GM19238 (cell line): ENCODE results near the gene MACROD2.
"Not testable (repeated sequence)": the region's sequence is repeated elsewhere in the genome, so short reads cannot be mapped to it uniquely, and the experiment has no call there.

Experiments used
- DNase-seq: peaks from one replicate; pipeline ENCODE4 v3.0.0; 2011; ENCODE audit warnings: low spot score; ENCODE audit not compliant: insufficient read length

Gene MACROD2

GRCh38 chr20:15076785-15077184 is 1081.5 kb downstream of the MACROD2 start:
- DNase-seq, result no peak

GRCh38 chr20:15077733-15078250 is 1082.5 kb downstream of the MACROD2 start:
- DNase-seq, result no peak

DNA sequence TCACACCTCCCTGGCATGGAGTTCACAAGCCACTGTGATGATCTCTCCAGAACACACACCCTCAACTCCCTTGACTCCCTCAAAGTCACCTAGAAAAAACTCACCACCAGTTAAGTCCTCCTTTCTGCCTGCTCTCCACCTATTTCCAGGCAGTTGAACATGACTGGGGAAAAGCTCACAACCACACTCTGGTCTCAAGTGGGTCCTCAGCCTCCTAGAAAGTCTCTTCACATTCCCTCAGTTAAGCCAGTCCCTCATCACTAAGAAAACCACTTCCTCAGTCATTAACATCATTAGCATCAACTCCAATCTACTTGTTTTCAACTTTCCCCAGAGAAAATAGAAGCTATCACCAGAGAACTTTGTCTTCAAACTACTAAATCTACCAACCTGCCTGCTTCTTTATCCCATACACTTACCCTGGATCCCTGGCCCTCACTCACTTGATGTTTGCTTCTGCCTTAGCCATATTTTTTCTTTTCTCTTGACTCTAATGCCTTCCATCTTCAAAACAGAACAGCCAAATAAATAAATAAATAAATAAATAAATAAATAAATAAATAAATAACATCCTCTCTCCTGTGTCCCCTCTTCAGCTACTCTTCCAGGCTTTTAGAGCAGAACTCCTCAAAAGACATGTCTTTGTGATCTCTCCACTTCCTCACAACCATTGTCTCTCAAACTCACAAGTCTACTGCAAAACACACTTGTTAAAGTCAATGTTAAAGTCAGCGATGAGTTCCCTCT is 1084.5 kb downstream of the MACROD2 start:
- no peak for DNase-seq

DNA sequence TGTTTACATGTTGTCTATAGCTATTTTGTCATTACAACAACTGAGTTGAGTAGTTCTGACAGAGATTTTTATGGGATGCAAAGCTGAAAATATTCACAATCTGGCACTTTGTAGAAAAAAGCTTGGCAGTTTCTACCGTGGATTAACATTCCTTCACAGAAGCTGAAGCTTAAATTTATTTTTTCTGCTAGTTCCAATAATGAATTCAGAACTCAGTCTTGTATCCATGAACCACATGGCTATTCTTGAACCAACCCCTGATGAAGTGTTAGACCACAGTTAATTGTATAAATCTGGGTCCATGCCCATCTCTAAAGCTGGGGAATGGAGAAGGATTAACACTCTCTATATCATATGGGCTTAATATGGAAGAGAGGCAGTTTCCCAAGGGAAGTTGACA is 1085.9 kb downstream of the MACROD2 start:
- DNase-seq, result no peak

GRCh38 chr20:15091421-15092037 is 1096.2 kb downstream of the MACROD2 start:
- DNase-seq, result no peak

DNA sequence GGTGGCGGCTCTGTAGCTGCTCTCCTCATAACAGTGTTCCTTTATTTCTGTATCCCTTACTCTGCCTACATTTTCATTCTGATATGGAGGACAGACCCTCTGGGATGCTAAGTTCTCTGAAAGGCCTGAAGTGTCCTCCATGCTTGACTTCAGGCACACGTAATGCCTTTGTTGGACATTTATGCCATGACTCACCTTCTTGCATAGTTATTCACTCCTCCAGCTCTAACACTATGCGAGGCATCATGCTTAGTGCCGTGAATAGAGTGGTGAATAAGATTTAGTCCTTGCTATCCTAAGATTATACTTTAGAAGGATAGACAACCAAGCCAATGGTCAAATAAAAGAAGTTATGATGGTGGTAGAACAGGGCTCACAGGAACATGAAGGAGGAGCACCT is 1103.0 kb downstream of the MACROD2 start:
- no peak for DNase-seq

- no peak for DNase-seq
Observed at GRCh38 chr20:15099130-15099529, 1103.8 kb downstream of the MACROD2 start.

- DNase-seq, result no peak
Observed at GRCh38 chr20:15100506-15101160, 1105.3 kb downstream of the MACROD2 start.

- DNase-seq, result no peak
Observed at GRCh38 chr20:15107931-15108330, 1112.6 kb downstream of the MACROD2 start.

DNA sequence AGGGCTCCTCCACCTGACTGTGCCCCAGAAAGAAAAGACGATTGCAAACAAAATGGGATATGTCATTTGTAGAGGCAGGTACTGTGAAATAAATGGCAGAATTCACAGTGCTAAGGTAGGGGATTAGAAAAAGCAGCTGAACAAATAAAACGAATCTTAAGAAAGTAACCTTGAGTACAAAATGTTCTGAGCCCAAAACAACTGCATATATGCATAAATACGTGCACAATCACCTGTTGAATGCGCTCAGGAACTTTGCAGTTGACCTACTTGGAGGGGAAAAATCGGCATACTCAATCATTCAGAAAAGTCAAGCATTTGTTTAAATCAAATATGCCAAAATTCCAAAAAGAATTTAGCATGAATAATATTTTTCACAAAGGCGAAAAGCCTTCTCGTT is 1114.2 kb downstream of the MACROD2 start:
- no peak for DNase-seq

- no peak for DNase-seq
Observed at GRCh38 chr20:15111654-15112053, 1116.3 kb downstream of the MACROD2 start.

- DNase-seq, result no peak
Observed at GRCh38 chr20:15113144-15113773, 1117.9 kb downstream of the MACROD2 start.

DNA sequence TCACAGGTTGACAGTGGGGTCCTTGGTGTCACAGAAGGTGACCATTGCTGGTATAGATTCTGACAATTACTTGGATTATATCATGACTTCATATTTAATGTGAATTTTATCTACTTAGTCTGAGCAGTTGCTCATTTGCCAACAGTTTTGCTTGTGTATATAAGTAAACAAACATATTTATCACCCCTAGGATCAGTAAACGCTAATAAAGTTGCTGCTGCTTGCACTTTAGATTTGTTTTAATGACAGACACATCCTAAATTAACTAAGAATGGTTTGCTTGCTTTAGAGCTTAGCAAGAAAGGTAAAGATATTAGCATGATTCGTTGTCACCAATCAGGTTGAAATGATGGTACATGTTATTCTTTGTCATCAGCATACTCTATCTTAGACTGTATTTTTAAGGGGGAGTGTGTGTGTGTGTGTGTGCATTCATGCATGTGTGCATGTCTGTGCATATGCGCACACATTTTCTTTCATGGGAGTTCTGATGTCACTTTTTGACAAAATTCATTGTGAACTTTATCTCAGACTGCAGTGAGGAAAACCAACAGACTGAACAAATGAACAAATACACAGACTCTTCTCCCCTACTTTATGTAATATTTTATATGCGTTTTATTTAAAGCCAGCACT is 1124.7 kb downstream of the MACROD2 start:
- no peak for DNase-seq

- no peak for DNase-seq
Observed at GRCh38 chr20:15122613-15123012, 1127.3 kb downstream of the MACROD2 start.

GRCh38 chr20:15131176-15131575 is 1135.9 kb downstream of the MACROD2 start:
- DNase-seq, result no peak

DNA sequence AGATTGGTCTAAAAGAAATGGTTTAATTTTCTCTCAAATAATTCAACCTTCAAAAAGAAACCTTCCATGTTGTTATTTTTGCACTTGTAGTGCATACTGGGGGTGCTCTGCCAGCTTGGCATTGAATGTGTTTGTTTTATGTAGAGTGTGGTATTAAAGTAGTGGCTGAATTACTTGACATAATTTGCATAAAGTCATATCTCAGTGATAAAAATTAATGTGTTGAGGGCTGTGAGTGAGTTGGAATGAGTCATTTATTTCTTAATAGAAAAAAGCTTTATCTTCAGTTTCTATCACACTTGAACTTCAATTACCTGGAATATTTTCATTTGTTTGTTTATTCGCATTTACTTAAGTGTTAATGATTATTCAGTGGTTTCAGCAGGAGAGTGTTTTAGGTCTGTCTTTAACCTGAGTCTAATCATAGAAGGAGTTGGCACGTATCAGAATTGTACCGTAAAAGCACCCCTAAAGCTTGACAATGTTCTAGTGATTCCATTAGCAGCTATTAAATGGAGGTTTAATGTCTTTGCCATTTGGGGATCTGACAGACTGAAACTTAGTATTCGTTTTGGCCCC is 1143.3 kb downstream of the MACROD2 start:
- no peak for DNase-seq

DNA sequence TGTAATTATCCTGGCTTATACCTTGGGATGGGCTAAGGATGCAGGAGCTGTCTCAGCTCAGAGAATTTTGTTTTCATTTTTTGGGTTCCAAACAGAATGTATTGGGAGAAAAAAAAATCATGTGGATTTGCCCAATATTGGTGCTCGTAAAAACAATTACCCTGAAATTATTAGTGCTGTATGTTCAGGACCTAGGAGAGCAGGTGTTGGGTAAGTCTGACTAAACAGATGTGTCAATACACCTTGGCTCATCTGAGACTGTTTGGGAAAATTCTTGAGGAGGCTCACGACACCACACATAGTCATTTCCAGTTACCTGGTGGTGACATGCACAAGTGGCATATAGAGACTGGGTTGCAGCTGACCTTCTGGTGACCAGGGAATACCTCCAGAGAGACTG is 1144.2 kb downstream of the MACROD2 start:
- no peak for DNase-seq

DNA sequence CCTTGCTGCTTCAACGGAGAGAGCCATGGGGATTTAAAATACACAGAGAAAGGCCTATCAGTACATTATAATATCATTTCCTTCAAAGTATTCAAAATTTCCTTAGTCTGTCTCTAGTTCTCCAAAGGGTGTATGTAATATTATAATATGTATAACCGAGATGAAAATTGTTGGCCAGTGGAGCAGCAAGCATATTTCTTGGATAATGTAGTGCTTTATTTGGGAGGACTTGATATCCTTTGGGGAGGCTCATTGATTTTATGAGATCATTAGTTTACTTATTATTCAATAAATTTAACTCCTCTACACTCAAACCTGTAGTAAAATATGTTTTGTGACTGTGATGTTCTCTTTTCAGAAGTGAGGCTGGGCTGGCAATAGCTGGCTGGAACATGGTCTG is 1145.0 kb downstream of the MACROD2 start:
- no peak for DNase-seq

DNA sequence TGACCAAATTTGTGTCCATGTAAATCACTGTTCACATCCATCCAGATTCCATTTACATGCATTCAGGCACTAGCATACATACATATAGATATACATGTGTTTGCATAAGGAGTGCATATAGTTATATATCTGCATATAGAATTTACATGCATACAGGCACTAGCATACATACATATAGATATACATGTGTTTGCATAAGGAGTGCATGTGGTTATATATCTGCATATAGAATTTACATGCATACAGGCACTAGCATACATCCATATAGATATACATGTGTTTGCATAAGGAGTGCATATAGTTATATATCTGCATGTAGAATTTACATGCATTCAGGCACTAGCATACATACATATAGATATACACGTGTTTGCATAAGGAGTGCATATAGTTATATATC is 1145.6 kb downstream of the MACROD2 start:
- DNase-seq, result not testable (repeated sequence)

- DNase-seq, result no peak
Observed at GRCh38 chr20:15141861-15142260, 1146.5 kb downstream of the MACROD2 start.

DNA sequence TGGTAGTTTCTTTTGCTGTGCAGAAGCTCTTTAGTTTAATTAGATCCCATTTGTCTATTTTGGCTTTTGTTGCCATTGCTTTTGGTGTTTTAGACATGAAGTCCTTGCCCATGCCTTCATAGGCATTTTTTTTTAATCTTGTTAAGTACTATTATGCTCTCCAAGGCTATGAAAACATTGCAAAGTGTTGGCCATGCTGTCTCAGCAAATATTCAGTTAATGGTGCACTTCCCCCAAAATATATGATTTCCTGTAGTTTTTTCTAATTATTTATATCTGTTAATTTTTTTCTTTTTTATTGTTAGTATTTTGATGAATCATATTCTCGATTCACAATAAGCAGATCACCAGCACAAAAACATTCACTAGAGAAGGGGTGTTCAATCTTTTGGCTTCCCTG is 1148.2 kb downstream of the MACROD2 start:
- no peak for DNase-seq
